Measurements from ENCODE around the gene GALNT17.

GRCh38 chr7:71095266-71095860 is 36.6 kb upstream of the GALNT17 start:
- TF ChIP-seq, protein P1, sequence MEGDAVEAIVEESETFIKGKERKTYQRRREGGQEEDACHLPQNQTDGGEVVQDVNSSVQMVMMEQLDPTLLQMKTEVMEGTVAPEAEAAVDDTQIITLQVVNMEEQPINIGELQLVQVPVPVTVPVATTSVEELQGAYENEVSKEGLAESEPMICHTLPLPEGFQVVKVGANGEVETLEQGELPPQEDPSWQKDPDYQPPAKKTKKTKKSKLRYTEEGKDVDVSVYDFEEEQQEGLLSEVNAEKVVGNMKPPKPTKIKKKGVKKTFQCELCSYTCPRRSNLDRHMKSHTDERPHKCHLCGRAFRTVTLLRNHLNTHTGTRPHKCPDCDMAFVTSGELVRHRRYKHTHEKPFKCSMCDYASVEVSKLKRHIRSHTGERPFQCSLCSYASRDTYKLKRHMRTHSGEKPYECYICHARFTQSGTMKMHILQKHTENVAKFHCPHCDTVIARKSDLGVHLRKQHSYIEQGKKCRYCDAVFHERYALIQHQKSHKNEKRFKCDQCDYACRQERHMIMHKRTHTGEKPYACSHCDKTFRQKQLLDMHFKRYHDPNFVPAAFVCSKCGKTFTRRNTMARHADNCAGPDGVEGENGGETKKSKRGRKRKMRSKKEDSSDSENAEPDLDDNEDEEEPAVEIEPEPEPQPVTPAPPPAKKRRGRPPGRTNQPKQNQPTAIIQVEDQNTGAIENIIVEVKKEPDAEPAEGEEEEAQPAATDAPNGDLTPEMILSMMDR (IDR thresholded peaks at IDR 0.05): no peak
- TF ChIP-seq POLR2A (IDR thresholded peaks at IDR 0.05): no peak

Measured in uterus (tissue), 2 donors.